GM12878 (cell line): ENCODE results near the gene FBXL5. TPM values are rescaled to one million over a fixed set of nuclear protein-coding genes. Genes with fewer than 3 reads are reported as not detected.

ENCODE experiments used
- BCL11A ChIP-seq: IDR thresholded peaks from 2 replicates; pipeline ENCODE4 v1.6.1; 2011; ENCODE audit warnings: low read depth, low read length
- CBX3 ChIP-seq: fragments of 200-600 bp; sonication (generic); IDR thresholded peaks from 2 replicates; pipeline ENCODE4 v1.6.1; 2016; ENCODE audit warnings: low read depth, borderline replicate concordance
- CTCF ChIP-seq, 3 experiments: IDR thresholded peaks in 2 of 3; conservative IDR thresholded peaks in 1 of 3; 2 replicates each; pipeline ENCODE4 v1.5.1; 2011; ENCODE audit warnings: low read depth in 3 of 3, low read length in 3 of 3, mild to moderate bottlenecking in 3 of 3, control low read depth in 2 of 3, moderate library complexity in 2 of 3, inconsistent platforms in 1 of 3, mixed read lengths in 1 of 3; ENCODE audit not compliant: control insufficient read depth in 2 of 3, insufficient read depth in 1 of 3; ENCODE audit errors: extremely low read depth in 1 of 3
- ETV6 ChIP-seq, 2 experiments: fragments of 450-650 bp in 1 of 2; IDR thresholded peaks in 1 of 2; conservative IDR thresholded peaks in 1 of 2; 2 replicates each; pipeline ENCODE4 v1.6.1; 2014; ENCODE audit warnings: antibody characterized with exemption in 1 of 2, borderline replicate concordance in 1 of 2, low read depth in 1 of 2, mild to moderate bottlenecking in 1 of 2, moderate library complexity in 1 of 2
- HDGF ChIP-seq: fragments of 450-650 bp; IDR thresholded peaks from 2 replicates; pipeline ENCODE4 v1.6.1; 2016; ENCODE audit warnings: antibody characterized with exemption
- JUNB ChIP-seq: IDR thresholded peaks from 2 replicates; pipeline ENCODE4 v1.6.1; 2016; ENCODE audit warnings: antibody characterized with exemption, mild to moderate bottlenecking
- MYB ChIP-seq: fragments of 150-350 bp; IDR thresholded peaks from 2 replicates; pipeline ENCODE4 v1.6.1; 2014; ENCODE audit warnings: mild to moderate bottlenecking, low read depth, low read length, borderline replicate concordance
- NFYB ChIP-seq: IDR thresholded peaks from 2 replicates; pipeline ENCODE4 v1.6.1; 2011; ENCODE audit warnings: low read depth, mild to moderate bottlenecking, low read length, improper control_type of control experiment, moderate library complexity; ENCODE audit not compliant: insufficient read depth
- PAX5 ChIP-seq: IDR thresholded peaks from 2 replicates; pipeline ENCODE4 v1.6.1; 2011; ENCODE audit warnings: low read depth, low read length, borderline replicate concordance
- POLR2AphosphoS2 ChIP-seq: IDR thresholded peaks from 2 replicates; pipeline ENCODE4 v1.6.1; 2011; ENCODE audit warnings: low read depth, mild to moderate bottlenecking, low read length, improper control_type of control experiment, moderate library complexity
- RELA ChIP-seq: fragments of 450-650 bp; IDR thresholded peaks from 2 replicates; pipeline ENCODE4 v1.8.0; 2014; ENCODE audit warnings: borderline replicate concordance; ENCODE audit not compliant: partially characterized antibody
- RUNX3 ChIP-seq: IDR thresholded peaks from 2 replicates; pipeline ENCODE4 v1.6.1; 2012; ENCODE audit warnings: low read length, inconsistent platforms
- SMAD1 ChIP-seq: fragments of 450-650 bp; IDR thresholded peaks from 2 replicates; pipeline ENCODE4 v1.6.1; 2018; ENCODE audit warnings: mild to moderate bottlenecking, low read depth; ENCODE audit not compliant: partially characterized antibody
- SMAD5 ChIP-seq: IDR thresholded peaks from 2 replicates; pipeline ENCODE4 v1.6.1; 2016; ENCODE audit warnings: antibody characterized with exemption, low read depth
- SMARCA5 ChIP-seq: fragments of 450-650 bp; IDR thresholded peaks from 2 replicates; pipeline ENCODE4 v1.6.1; 2017; ENCODE audit warnings: mild to moderate bottlenecking
- SREBF1 ChIP-seq: IDR thresholded peaks from 2 replicates; pipeline ENCODE4 v1.6.1; 2012; ENCODE audit warnings: mild to moderate bottlenecking, low read length
- SREBF2 ChIP-seq: IDR thresholded peaks from 2 replicates; pipeline ENCODE4 v1.6.1; 2012; ENCODE audit warnings: mild to moderate bottlenecking, low read length
- STAT3 ChIP-seq: IDR thresholded peaks from 2 replicates; pipeline ENCODE4 v1.6.1; 2011; ENCODE audit warnings: low read depth, low read length, improper control_type of control experiment
- TCF12 ChIP-seq: IDR thresholded peaks from 2 replicates; pipeline ENCODE4 v1.6.1; 2011; ENCODE audit warnings: low read depth, mild to moderate bottlenecking, low read length
- ZBTB4 ChIP-seq: fragments of 450-650 bp; formaldehyde crosslinking; IDR thresholded peaks from 2 replicates; pipeline ENCODE4 v1.4.0; 2022; ENCODE audit warnings: mild to moderate bottlenecking, moderate library complexity
- ZNF384 ChIP-seq: IDR thresholded peaks from 2 replicates; pipeline ENCODE4 v1.6.1; 2012; ENCODE audit warnings: low read depth, mild to moderate bottlenecking, low read length, improper control_type of control experiment, borderline replicate concordance
- ZNF622 ChIP-seq: fragments of 450-650 bp; IDR thresholded peaks from 2 replicates; pipeline ENCODE4 v1.6.1; 2017; ENCODE audit warnings: mild to moderate bottlenecking, inconsistent platforms
- ZSCAN29 ChIP-seq: fragments of 450-650 bp; IDR thresholded peaks from 2 replicates; pipeline ENCODE4 v1.6.1; 2017; ENCODE audit warnings: mild to moderate bottlenecking, moderate library complexity
- ZZZ3 ChIP-seq: IDR thresholded peaks from 2 replicates; pipeline ENCODE4 v1.6.1; 2011; ENCODE audit warnings: low read depth; ENCODE audit not compliant: control insufficient read depth, insufficient read length
- polyA plus RNA-seq, 11 experiments: library from polyadenylated mRNA; depleted of rRNA in 4 of 11; unstranded in 6 of 11; stranded (reverse) in 5 of 11; fragments of >200 nt; fragmentation: Nextera tagmentation in 4 of 11; fragmentation: Illumina TruSeq in 1 of 11; extraction: Ambion mirVana in 4 of 11; extraction: Trizol in 1 of 11; gene quantifications; 1 replicate in 1 of 11; 2 replicates in 10 of 11; pipeline versions ENCODE4 v1.2.1 to v1.2.3, GENCODE V29; 2011 to 2016; ENCODE audit warnings: inconsistent platforms in 2 of 11, missing spikeins in 2 of 11, low read depth in 1 of 11
- total RNA-seq, 4 experiments: library from RNA; depleted of rRNA in 3 of 4; stranded (reverse); fragments of >200 nt in 3 of 4; fragmentation: Illumina TruSeq in 1 of 4; extraction: Trizol in 1 of 4; gene quantifications; 2 replicates each; pipeline versions ENCODE4 v1.2.1 to v1.2.3, GENCODE V29; 2013 to 2021

Gene FBXL5
- total and polyA plus RNA-seq, 10 of the 15 experiments (the other 5 are each of a cell fraction or from before 2014, with no cell fraction given), result 10.1 to 46.2 (median 32.7) TPM

GRCh38 chr4:15649914-15650545, 5.1 kb downstream of the FBXL5 start (continued):
- TF ChIP-seq CBX3 (no peak), STAT3 (no peak), RUNX3 (peak; percentile 82), MYB (no peak), SMAD1 (no peak), HDGF (0 out of 2 replicates have a peak, but pooled peaks have one; percentile 17), ZZZ3 (no peak), CTCF (IDR thresholded peaks at IDR 0.05 in 2 of 3, conservative IDR thresholded peaks at IDR 0.05 in 1 of 3; ENCODE audit: control insufficient read depth in 2 of 3, extremely low read depth in 1 of 3, insufficient read depth in 1 of 3, low read depth in 3 of 3, low read length in 3 of 3) (peak; percentile 63 to 80 (median 78)), TCF12 (no peak), ZNF384 (no peak), ZBTB4 (CRISPR knock-in tag) (no peak), ETV6 (conservative IDR thresholded peaks at IDR 0.05 in 1 of 2, IDR thresholded peaks at IDR 0.05 in 1 of 2; ENCODE audit: borderline replicate concordance in 1 of 2, low read depth in 1 of 2) (no peak), SMARCA5 (0 out of 2 replicates have a peak, but pooled peaks have one; percentile 43), ZSCAN29 (no peak), PAX5 (no peak), SMAD5 (no peak), BCL11A (no peak), JUNB (no peak), POLR2AphosphoS2 (no peak), ZNF622 (no peak), NFYB (no peak), SREBF2 (no peak), RELA (no peak), SREBF1 (no peak)
